Spleen (tissue), 13 donors: Measurements from ENCODE around the gene LRP2. TPM values are rescaled to one million over a fixed set of nuclear protein-coding genes. Genes with fewer than 3 reads are reported as not detected.
"Not testable (repeated sequence)": the region's sequence is repeated elsewhere in the genome, so short reads cannot be mapped to it uniquely, and the experiment has no call there.

Experiments
- DNase-seq: peaks from one replicate; pipeline ENCODE4 v3.0.0-alpha.2; 2020
- H3K27ac ChIP-seq, 8 donors: fragments of 200-600 bp; sonication (generic) in 7 of 8; 1 replicate in 4 of 8; 2 replicates in 4 of 8; pipeline versions ENCODE4 v1.5.0 to v1.8.0; 2016 to 2021; ENCODE audit warnings: inconsistent platforms in 4 of 8, mild to moderate bottlenecking in 4 of 8, moderate library complexity in 1 of 8
- H3K27me3 ChIP-seq, 7 donors: fragments of 200-600 bp; sonication (generic) in 6 of 7; replicated peaks in 1 of 7; 1 replicate in 4 of 7; 2 replicates in 3 of 7; pipeline versions ENCODE4 v1.5.0 to v1.8.0; 2016 to 2021; ENCODE audit warnings: inconsistent platforms in 3 of 7, mild to moderate bottlenecking in 1 of 7
- H3K36me3 ChIP-seq, 6 donors: fragments of 200-600 bp; sonication (generic) in 5 of 6; 1 replicate in 4 of 6; 2 replicates in 2 of 6; pipeline versions ENCODE4 v1.5.0 to v1.8.0; 2016 to 2021; ENCODE audit warnings: inconsistent platforms in 2 of 6
- H3K4me1 ChIP-seq, 6 donors: fragments of 200-600 bp; sonication (generic) in 5 of 6; 1 replicate in 3 of 6; 2 replicates in 3 of 6; pipeline versions ENCODE4 v1.5.0 to v1.8.0; 2016 to 2021; ENCODE audit warnings: inconsistent platforms in 3 of 6
- H3K4me3 ChIP-seq, 8 donors: fragments of 200-600 bp; sonication (generic) in 7 of 8; 1 replicate in 4 of 8; 2 replicates in 4 of 8; pipeline versions ENCODE4 v1.5.0 to v1.8.0; 2016 to 2021; ENCODE audit warnings: inconsistent platforms in 4 of 8, mild to moderate bottlenecking in 4 of 8, moderate library complexity in 2 of 8
- H3K9me3 ChIP-seq, 8 donors: fragments of 200-600 bp; sonication (generic) in 7 of 8; 1 replicate in 4 of 8; 2 replicates in 4 of 8; pipeline versions ENCODE4 v1.5.0 to v1.8.0; 2016 to 2021; ENCODE audit warnings: inconsistent platforms in 4 of 8
- POLR2A ChIP-seq, 3 donors: fragments of 450-650 bp; IDR thresholded peaks; one replicate each; pipeline ENCODE4 v1.5.1; 2017; ENCODE audit warnings: antibody characterized with exemption in 3 of 3, mild to moderate bottlenecking in 1 of 3
- POLR2AphosphoS5 ChIP-seq, 3 donors: sonication (generic); formaldehyde crosslinking; IDR thresholded peaks; one replicate each; pipeline ENCODE4 v1.5.1; 2017; ENCODE audit warnings: antibody characterized with exemption in 3 of 3
- WGBS, 5 donors: extraction: QIAGEN DNeasy Blood & Tissue Kit in 3 of 5; methylation state at CpG; one replicate each; pipeline versions ENCODE4 v1.1.5 to v1.1.7; 2013 to 2018; 5-methylcytosine and 5-hydroxymethylcytosine counted together
- intact Hi-C: fragments of 100-400 bp; cut with DNase I; formaldehyde crosslinking; loops from one replicate; pipeline ENCODE4 v1.15.0; 2023; ENCODE audit warnings: low total_unique reads
- long read RNA-seq, 2 donors: transcript quantifications; one replicate each; lab custom pipeline, GENCODE V29; 2026
- polyA plus RNA-seq, 3 donors: library from polyadenylated mRNA; stranded (reverse); fragments of 200-250 nt; gene quantifications; one replicate each; pipeline ENCODE4 v1.2.1, GENCODE V29; 2013
- total RNA-seq, 7 donors: library from RNA; depleted of rRNA in 3 of 7; stranded (reverse); fragments of >200 nt in 3 of 7; fragmentation: NEBNext Ultra II Directional in 4 of 7; extraction: Animal tissue kit (Norgen Biotek cat#: 25700) in 4 of 7; gene quantifications; one replicate each; pipeline versions ENCODE4 v1.1.0 to v1.2.1, GENCODE V29; 2016 to 2021
- TF ChIP-seq, protein P1 (sequence below), 11 experiments: fragments of 200-600 bp in 7 of 11; fragments of 450-650 bp in 4 of 11; sonication (generic) in 4 of 11; IDR thresholded peaks in 8 of 11; conservative IDR thresholded peaks in 3 of 11; 1 replicate in 7 of 11; 2 replicates in 4 of 11; pipeline versions ENCODE4 v1.4.0 to v1.8.0; 2016 to 2021; ENCODE audit warnings: antibody characterized with exemption in 11 of 11, inconsistent platforms in 4 of 11, mild to moderate bottlenecking in 1 of 11
- donor health status: healthy with polysubstance abuse.
- donor health status: DM: no; HTN: no; CAD: no; lungs with moderate emphysema.
- donor health status: DM: no; HTN: no; CAD: no.
- donor health status: Bipolar disorder and iron deficiency.
- donor health status: healthy.
- donor health status: DM: no; HTN: no; CAD: no.
- donor health status: DM: yes; HTN: yes; CAD: no.

The LRP2 gene
- total RNA-seq (not detected), polyA plus RNA-seq (not detected)
- long read RNA-seq, donor 1, result 0 reads
- long read RNA-seq, donor 2, result 0 reads

GRCh38 chr2:169362118-169362893, at the start of gene LRP2:
LRP2 (minus strand) TSS chr2:169362534; CDS start chr2:169362399, 135 bp downstream.
- H3K27me3 ChIP-seq, result peaks cover 0 to 80% (median 47%) of the 10 kb centered on the region in 7 donors
- WGBS, 5 donors, result 1% methylated on average over 23 to 75 of the region's 75 CpGs
- no peaks in the 10 kb centered on the region for H3K9me3 ChIP-seq
- DNase-seq, result peak; percentile 73
- no peak for TF ChIP-seq POLR2A (IDR thresholded peaks at IDR 0.05)
- TF ChIP-seq POLR2AphosphoS5 (IDR thresholded peaks at IDR 0.05), result no peak
- TF ChIP-seq, protein P1, sequence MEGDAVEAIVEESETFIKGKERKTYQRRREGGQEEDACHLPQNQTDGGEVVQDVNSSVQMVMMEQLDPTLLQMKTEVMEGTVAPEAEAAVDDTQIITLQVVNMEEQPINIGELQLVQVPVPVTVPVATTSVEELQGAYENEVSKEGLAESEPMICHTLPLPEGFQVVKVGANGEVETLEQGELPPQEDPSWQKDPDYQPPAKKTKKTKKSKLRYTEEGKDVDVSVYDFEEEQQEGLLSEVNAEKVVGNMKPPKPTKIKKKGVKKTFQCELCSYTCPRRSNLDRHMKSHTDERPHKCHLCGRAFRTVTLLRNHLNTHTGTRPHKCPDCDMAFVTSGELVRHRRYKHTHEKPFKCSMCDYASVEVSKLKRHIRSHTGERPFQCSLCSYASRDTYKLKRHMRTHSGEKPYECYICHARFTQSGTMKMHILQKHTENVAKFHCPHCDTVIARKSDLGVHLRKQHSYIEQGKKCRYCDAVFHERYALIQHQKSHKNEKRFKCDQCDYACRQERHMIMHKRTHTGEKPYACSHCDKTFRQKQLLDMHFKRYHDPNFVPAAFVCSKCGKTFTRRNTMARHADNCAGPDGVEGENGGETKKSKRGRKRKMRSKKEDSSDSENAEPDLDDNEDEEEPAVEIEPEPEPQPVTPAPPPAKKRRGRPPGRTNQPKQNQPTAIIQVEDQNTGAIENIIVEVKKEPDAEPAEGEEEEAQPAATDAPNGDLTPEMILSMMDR (IDR thresholded peaks at IDR 0.05 in 8 of 11, conservative IDR thresholded peaks at IDR 0.05 in 3 of 11), result no peak
- peaks cover 15 to 47% (median 40%) of the 10 kb centered on the region in 6 donors for H3K4me1 ChIP-seq
- no peak within 1 kb of the TSS for H3K27ac ChIP-seq
- peak within 1 kb of the TSS; percentile 41 to 76 (median 56) for H3K4me3 ChIP-seq
- intact Hi-C loops, result no loop called here
- H3K36me3 ChIP-seq, result no peaks in the 10 kb centered on the region

- H3K27me3 ChIP-seq, result peaks cover 0 to 4% (median 0%) of the 10 kb centered on the region in 7 donors
- 79 to 96% (median 87%) methylated on average over 3 of the region's 3 CpGs for WGBS, 5 donors
- no peaks in the 10 kb centered on the region for H3K4me1 ChIP-seq
- no peak for DNase-seq
- H3K27ac ChIP-seq, result no peak overlapping the region
- H3K9me3 ChIP-seq, result no peaks in the 10 kb centered on the region
- TF ChIP-seq, protein P1 (IDR thresholded peaks at IDR 0.05 in 8 of 11, conservative IDR thresholded peaks at IDR 0.05 in 3 of 11), result no peak
- TF ChIP-seq POLR2A (IDR thresholded peaks at IDR 0.05), result no peak
- no peak for TF ChIP-seq POLR2AphosphoS5 (IDR thresholded peaks at IDR 0.05)
- intact Hi-C loops, result no loop called here
- no peaks in the 10 kb centered on the region for H3K36me3 ChIP-seq
- no peak overlapping the region for H3K4me3 ChIP-seq
Measured at GRCh38 chr2:169406891-169407290, 44.6 kb upstream of the LRP2 start.

DNA sequence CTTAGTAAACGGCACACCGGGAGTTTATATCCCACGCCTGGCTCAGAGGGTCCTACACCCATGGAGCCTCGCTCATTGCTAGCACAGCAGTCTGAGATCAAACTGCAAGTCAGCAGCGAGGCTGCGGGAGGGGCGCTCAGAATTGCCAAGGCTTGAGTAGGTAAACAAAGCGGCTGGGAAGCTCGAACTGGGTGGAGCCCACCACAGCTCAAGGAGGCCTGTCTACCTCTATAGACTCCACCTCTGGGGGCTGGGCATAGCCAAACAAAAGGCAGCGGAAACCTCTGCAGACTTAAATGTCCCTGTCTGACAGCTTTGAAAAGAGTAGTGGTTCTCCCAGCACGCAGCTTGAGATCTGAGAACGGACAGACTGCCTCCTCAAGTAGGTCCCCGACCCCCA, 37.2 kb upstream of the LRP2 start:
- DNase-seq, H3K27ac ChIP-seq, H3K27me3 ChIP-seq, H3K4me3 ChIP-seq, intact Hi-C loops, H3K4me1 ChIP-seq, H3K36me3 ChIP-seq, H3K9me3 ChIP-seq: not testable (repeated sequence)
- WGBS, 5 donors, result 80 to 92% (median 91%) methylated on average over 12 to 13 of the region's 13 CpGs

- intact Hi-C loops, result no loop called here
Measured at GRCh38 chr2:169397697-169398096, 35.4 kb upstream of the LRP2 start.

More at GRCh38 chr2:169397697-169398096, 35.4 kb upstream of the LRP2 start:
- no peaks in the 10 kb centered on the region for H3K9me3 ChIP-seq
- H3K36me3 ChIP-seq, result no peaks in the 10 kb centered on the region
- no peak for DNase-seq
- WGBS, 5 donors, result 59 to 76% (median 63%) methylated on average over 2 of the region's 2 CpGs
- H3K27ac ChIP-seq, result no peak overlapping the region
- no peaks in the 10 kb centered on the region for H3K4me1 ChIP-seq
- H3K4me3 ChIP-seq, result no peak overlapping the region
- peaks cover 0 to 11% (median 0%) of the 10 kb centered on the region in 7 donors for H3K27me3 ChIP-seq
- TF ChIP-seq, protein P1 (IDR thresholded peaks at IDR 0.05 in 8 of 11, conservative IDR thresholded peaks at IDR 0.05 in 3 of 11), result no peak
- TF ChIP-seq POLR2AphosphoS5 (IDR thresholded peaks at IDR 0.05), result no peak
- no peak for TF ChIP-seq POLR2A (IDR thresholded peaks at IDR 0.05)
